RPMI7951 (cell line): ENCODE measurements around the gene MAP4K3. TPM values are rescaled to one million over a fixed set of nuclear protein-coding genes. Genes with fewer than 3 reads are reported as not detected.
"Not testable (repeated sequence)": the region's sequence is repeated elsewhere in the genome, so short reads cannot be mapped to it uniquely, and the experiment has no call there.

Source experiments
- DNase-seq: peaks from one replicate; pipeline ENCODE4 v3.0.0-alpha.2; 2012; ENCODE audit warnings: low read depth
- total RNA-seq: library from RNA; depleted of rRNA; stranded (reverse); fragments of >200 nt; shearing (Covaris generic); gene quantifications from 2 replicates; pipeline ENCODE4 v1.2.3, GENCODE V29; 2014

MAP4K3 gene
- total RNA-seq, 1 experiment from 2014 or later = 35.1 TPM

- no peak for DNase-seq
Measured at GRCh38 chr2:39375917-39376316, 61.2 kb downstream of the MAP4K3 start.

DNA sequence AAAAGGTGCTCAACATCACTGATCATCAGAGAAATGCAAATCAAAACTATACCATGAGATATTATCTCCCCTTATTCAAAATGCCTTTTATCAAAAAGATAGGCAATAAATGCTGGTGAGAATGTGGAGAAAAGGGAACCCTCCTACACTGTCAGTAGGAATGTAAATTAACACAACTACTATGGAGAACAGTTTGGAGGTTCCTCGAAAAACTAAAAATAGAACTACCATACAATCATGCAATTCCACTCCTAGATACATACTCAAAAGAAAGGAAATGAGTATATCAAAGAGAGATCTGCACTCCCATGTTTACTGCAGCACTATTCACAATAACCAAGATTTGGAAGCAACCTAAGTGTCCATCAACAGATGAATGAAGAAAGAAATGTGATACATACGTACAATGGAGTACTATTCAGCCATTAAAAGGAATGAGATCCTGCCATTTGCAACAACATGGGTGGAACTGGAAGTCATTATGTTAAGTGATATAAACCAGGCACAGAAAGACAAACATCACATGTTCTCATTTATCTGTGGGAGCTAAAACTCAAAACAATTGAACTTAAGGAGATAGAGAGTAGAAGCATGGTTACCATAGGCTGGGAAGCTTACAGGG, 63.8 kb downstream of the MAP4K3 start:
- DNase-seq = no peak

DNA sequence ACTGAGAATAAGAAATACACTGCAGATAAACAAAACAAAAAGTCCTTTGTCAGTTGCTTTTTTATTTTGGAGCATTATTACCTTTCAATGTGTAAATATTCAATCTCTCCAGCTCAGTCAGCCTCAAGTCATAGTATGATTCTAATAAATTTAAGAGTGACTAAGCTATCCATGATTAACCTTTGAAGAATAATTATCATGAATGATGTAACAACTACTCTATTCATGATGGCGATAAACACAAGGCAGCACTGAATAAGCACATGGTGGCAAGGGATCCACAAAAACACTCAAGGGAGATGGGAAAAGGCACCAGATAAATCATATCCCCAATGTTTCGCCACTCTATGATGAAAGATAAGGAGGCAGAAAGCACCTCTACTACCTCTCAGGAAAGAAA, 67.0 kb downstream of the MAP4K3 start:
- peak; percentile 8 for DNase-seq

GRCh38 chr2:39368846-39369245, 68.2 kb downstream of the MAP4K3 start:
- no peak for DNase-seq

- no peak for DNase-seq
Measured at GRCh38 chr2:39368376-39368775, 68.7 kb downstream of the MAP4K3 start.

- DNase-seq = no peak
Measured at GRCh38 chr2:39362595-39362994, 74.5 kb downstream of the MAP4K3 start.

GRCh38 chr2:39361511-39361910, 75.6 kb downstream of the MAP4K3 start:
- DNase-seq = no peak

GRCh38 chr2:39360342-39360741, 76.7 kb downstream of the MAP4K3 start:
- not testable (repeated sequence) for DNase-seq

DNA sequence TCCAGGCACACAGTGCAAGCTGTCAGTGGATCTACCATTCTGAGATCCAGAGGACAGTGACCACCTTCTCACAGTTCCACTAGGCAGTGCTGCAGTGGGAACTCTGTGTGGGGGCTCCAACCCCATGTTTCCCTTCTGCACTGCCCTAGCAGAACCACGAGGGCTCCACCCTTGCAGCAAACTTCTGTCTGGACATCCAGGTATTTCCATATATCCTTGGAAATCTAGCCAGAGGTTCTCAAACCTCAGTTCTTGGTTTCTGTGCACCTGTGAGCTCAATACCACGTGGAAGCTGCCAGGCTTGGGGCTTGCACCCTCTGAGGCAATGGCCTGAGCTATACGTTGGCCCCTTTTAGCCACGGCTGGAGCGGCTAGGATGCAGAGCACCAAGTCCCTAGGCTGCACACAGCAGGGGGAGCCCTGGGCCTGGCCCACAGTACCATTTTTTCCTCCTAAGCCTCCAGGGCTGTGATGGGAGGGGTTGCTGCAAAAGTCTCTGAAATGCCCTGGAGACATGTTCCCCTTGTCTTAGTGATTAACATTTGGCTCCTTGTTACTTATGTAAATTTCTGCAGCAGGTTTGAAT, 77.5 kb downstream of the MAP4K3 start:
- DNase-seq = no peak

DNA sequence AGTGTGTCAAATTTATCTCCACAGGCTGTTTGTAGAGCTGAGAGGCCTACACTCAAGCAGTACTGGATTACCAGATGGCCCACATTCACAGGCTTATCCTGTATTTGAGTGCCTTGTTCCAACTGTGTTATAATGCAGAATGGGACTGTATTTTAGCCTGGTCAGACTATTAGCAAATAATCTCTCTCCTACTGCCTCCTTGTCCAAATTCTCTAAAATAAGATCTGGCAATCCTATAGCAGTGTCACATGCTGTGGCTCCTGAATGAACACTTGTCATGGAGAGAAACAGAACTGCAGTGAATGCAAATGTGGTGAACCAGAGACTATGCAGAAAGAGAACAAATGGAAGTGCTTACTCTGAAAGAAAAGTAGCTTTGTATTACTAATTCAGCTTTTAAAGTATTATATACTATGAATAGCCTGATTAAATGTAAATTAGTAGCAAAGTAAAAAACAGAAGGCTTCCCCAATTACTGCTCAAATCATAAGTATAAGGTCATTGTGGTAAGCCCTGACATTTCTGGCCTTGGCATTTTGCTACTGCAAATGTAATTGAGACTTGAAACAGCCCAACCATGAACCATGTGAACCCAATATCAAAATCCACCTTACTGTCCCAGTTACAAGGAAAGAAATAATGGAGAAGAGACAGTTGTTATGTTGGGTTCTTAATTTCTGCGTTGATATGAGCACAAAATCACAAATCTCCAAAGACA, 80.0 kb downstream of the MAP4K3 start:
- no peak for DNase-seq

DNA sequence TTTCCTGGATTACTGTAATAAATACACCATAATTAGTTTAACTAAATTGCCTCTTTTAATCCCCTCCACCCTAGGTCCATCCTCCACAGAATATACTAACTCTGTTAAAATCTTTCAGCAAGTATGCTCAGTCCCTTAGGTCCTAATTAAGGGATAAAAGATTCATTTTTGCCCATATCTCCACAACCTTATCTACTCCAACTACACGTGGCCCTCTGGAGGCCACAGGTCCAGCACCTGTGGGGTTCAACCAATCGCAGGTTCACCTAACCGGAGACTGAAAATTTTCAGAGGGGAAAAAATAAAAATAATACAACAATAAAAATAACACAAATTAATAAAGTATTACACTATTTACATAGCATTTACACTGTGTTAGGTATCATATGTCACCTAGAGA, 86.4 kb downstream of the MAP4K3 start:
- no peak for DNase-seq

DNA sequence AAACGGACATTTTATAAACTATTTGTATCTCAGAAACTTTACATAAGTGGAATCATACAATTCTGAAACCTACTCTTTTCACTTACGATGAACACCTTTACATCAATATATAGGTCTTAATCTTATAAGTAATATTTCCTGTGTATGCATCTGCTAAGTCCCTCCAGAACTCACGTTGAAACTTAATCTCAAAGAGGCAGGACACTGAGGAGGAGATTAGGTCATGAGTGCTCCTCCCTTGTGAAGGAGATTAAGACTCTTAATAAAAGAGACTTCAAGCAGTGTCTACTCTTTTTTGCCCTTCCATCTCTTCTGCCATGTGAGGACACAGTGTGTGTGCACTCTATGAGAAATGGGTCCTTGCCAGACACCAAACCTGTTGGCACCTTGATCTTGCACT, 98.6 kb downstream of the MAP4K3 start:
- DNase-seq = no peak

- DNase-seq = no peak
Measured at GRCh38 chr2:39335930-39336329, 101.2 kb downstream of the MAP4K3 start.

DNA sequence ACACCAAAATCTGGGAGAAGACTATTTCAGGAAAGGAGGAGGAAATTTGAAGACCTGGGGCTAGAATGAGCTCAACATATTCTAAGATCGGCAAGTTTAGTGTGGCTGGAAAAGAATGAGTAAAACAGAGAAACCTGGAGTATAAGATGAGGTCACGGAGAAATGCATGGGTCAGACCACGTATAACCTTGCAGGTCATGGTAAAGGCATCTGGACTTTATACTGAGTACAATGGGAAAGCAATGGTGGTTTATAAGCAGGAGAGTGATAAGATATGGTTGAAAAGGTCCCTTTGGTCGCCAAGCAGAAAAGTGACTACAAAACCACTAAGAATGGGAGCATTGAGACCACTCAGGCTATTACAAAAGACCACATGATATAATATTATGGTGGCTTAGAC, 102.1 kb downstream of the MAP4K3 start:
- peak; percentile 3 for DNase-seq

GRCh38 chr2:39334529-39334928, 102.6 kb downstream of the MAP4K3 start:
- no peak for DNase-seq

DNA sequence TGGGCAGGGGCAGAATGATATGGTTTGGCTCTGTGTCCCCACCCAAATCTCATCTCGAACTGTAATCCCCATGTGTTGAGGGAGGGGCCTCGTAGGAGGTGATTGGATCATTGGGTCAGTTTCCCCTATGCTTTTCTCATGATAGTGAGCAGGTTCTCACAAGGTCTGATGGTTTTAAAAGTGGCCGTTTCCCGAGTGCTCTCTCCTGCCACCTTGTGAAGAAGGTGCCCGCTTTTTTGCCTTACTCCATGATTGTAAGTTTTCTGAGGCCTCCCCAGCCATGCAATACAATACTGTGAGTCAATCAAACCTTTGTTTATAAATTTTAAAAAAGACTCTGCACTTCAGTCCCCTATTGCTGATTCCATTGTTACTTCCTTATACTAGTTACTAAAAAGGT, 110.4 kb downstream of the MAP4K3 start:
- no peak for DNase-seq

- DNase-seq = peak; percentile 24
Measured at GRCh38 chr2:39325966-39326365, 111.1 kb downstream of the MAP4K3 start.

DNA sequence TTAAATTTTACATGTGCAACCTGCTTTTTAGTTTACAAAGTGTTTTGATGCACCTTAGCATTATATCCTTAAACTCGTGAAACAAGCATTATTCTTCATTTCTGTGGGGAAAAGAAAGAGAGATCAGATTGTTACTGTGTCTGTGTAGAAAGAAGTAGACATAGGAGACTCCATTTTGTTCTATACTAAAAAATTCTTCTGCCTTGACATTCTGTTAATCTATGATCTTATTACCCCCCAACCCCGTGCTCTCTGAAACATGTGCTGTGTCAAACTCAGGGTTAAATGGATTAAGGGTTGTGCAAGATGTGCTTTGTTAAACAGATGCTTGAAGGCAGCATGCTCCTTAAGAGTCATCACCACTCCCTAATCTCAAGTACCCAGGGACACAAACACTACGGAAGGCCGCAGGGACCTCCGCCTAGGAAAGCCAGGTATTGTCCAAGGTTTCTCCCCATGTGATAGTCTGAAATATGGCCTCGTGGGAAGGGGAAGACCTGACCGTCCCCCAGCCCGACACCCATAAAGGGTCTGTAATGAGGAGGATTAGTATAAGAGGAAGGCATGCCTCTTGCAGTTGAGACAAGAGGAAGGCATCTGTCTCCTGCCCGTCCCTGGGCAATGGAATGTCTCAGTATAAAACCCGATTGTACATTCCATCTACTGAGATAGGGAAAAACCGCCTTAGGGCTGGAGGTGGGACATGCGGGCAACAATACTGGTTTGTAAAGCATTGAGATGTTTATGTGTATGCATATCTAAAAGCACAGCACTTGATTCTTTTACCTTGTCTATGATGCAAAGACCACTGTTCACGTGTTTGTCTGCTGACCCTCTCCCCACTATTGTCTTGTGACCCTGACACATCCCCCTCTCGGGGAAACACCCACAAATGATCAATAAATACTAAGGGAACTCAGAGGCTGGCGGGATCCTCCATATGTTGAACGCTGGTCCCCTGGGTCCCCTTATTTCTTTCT, 115.7 kb downstream of the MAP4K3 start:
- not testable (repeated sequence) for DNase-seq

DNA sequence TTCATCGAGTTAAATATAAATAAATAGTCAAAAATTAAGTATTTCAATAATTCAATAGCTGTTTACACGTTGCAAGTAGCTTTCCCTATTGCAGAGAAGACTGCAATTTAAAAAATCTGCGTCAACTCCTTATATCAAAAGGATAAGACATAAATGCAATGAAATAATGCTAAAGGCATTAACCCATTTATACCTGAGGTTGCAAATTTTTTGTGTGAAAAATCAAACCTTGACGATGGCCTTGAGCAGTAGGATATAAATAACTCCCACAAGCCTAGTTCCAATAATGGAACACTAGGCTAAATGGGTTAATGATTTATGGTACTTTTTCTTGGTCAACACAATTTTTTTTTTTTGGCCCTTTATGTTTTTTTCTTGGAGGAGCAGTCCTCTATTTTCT, 116.9 kb downstream of the MAP4K3 start:
- no peak for DNase-seq

DNA sequence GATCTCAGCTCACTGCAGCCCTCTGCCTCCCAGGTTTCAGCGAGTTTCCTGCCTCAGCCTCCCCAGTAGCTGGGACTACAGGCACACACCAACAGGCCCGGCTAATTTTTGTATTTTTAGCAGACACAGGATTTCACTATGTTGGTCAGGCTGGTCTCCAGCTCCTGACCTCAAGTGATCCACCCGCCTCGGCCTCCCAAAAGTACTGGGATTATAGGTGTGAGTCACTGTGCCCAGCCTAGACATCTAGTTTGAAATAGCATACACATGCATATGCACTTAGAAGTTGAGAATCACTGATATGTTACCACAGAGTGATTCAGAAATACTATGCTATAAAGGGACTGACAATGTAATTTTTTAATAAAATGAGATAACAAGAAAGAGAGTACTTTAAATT, 123.5 kb downstream of the MAP4K3 start:
- peak; percentile 81 for DNase-seq

GRCh38 chr2:39311469-39311868, 125.6 kb downstream of the MAP4K3 start:
- DNase-seq = no peak

- DNase-seq = no peak
Measured at GRCh38 chr2:39308778-39309177, 128.3 kb downstream of the MAP4K3 start.
